ES-I3 (cell line): ENCODE data around the gene PLXNB1.

Experiments
- H3K36me3 ChIP-seq: 2 replicates; pipeline ENCODE4 v1.6.1; 2013; ENCODE audit warnings: mild to moderate bottlenecking, low read length, control low read depth, moderate library complexity; ENCODE audit not compliant: insufficient read depth
- H3K4me1 ChIP-seq: 2 replicates; pipeline ENCODE4 v1.6.1; 2013; ENCODE audit warnings: mild to moderate bottlenecking, control low read depth, low read length; ENCODE audit not compliant: insufficient read depth
- H3K9ac ChIP-seq: 2 replicates; pipeline ENCODE4 v1.6.1; 2013; ENCODE audit warnings: low read depth, mild to moderate bottlenecking, low read length, moderate library complexity
- H3K9me3 ChIP-seq: 2 replicates; pipeline ENCODE4 v1.6.1; 2013; ENCODE audit warnings: mild to moderate bottlenecking, low read length, moderate library complexity; ENCODE audit not compliant: control insufficient read depth, insufficient read depth

Gene PLXNB1

GRCh38 chr3:48456456-48456855 is 26.6 kb upstream of the PLXNB1 start:
- Histone ChIP-seq H3K36me3 (peaks cover 46% of the 10 kb centered on the region), H3K4me1 (no peaks in the 10 kb centered on the region)

DNA sequence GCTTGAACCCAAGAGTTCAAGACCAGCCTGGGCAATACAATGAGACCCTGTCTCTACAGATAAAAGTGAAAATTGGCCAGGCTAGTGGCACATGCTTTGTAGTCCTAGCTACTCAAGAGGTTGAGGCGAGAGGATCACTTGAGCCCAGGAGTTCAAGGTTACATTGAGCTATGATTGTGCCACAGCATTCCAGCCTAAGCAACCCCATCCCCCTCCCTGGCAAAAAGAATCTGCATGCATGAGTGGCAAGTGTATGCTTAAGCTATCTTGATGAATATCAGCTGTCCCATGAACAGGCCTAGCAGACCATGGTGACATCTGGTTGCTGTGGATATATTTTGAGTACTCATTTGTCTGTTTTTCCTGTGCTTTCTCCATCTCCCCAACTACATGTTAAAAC is 21.4 kb upstream of the PLXNB1 start:
- Histone ChIP-seq H3K36me3 (peaks cover 29% of the 10 kb centered on the region), H3K9me3 (no peaks in the 10 kb centered on the region), H3K4me1 (peaks cover 5% of the 10 kb centered on the region; the same call in 1 of the 2 replicates), H3K9ac (no peak overlapping the region)

More at GRCh38 chr3:48456456-48456855, 26.6 kb upstream of the PLXNB1 start:
- Histone ChIP-seq H3K9ac (no peak overlapping the region), H3K9me3 (no peaks in the 10 kb centered on the region)

DNA sequence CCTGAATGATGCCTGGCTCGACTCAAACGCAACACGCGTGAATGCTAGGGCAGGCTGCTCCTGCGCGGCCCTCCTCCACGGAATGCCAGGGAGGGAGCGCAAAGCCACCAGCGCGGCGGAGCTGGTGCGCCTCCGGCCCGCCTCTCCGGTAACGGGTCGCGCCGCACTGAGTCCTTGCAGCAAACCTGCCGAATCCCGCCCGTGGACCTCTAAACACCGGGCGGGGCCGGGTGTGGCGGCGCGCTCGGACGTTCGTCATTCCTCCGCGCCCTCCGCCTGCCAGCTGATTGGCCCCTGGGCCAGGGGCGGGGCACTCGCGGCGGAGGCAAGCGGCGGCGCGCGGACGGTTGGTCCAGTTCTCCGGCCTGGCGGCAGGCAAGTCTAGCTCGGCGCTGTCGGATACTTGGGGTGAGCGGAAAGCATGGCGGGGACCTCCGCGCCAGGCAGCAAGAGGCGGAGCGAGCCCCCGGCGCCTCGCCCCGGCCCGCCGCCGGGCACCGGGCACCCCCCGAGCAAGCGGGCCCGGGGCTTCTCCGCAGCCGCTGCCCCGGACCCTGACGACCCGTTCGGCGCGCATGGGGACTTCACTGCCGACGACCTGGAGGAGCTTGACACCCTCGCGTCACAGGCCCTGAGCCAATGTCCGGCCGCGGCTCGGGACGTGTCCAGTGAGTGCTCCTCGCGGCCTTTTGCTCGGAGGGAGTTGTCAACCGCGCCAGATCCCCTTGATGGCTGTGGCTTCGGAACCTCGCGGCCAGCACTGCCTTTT is 16.7 kb upstream of the PLXNB1 start, which contains the start of gene ATRIP:
TSS of gene ATRIP (plus strand) at position 313 of the 769 bp plus-strand sequence. CDS start at position 422, 109 bp downstream.
- no peaks in the 10 kb centered on the region for H3K9me3 ChIP-seq
- H3K4me1 ChIP-seq = peaks cover 5% of the 10 kb centered on the region; the same call in 1 of the 2 replicates
- H3K9ac ChIP-seq = peak within 1 kb of the TSS; percentile 81
- peaks cover 11% of the 10 kb centered on the region for H3K36me3 ChIP-seq

DNA sequence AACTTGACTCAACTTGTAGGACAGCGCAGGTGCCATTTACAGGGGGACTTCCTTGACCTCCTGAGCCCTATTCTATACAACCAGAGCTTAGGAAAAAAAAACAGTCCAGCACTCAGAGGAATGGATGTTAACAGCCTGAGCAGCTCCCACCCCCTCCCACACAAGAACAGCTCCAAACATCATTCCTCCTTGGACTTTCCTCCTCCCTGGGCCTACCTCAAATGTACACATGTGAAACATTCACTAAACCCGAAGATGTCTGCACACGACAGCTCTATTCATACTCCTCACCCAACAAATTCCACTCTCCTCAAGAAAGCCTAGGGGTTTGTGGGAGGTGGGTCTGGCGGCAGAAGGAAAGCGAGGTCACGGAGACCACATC is 16.1 kb upstream of the PLXNB1 start:
- H3K4me1 ChIP-seq = peaks cover 5% of the 10 kb centered on the region; the same call in 1 of the 2 replicates
- peaks cover 10% of the 10 kb centered on the region for H3K36me3 ChIP-seq
- H3K9me3 ChIP-seq = no peaks in the 10 kb centered on the region
- H3K9ac ChIP-seq = peak overlapping the region; percentile 81

GRCh38 chr3:48445277-48445882 is 15.5 kb upstream of the PLXNB1 start:
- Histone ChIP-seq H3K4me1 (peaks cover 5% of the 10 kb centered on the region; the same call in 1 of the 2 replicates), H3K36me3 (peaks cover 10% of the 10 kb centered on the region), H3K9me3 (no peaks in the 10 kb centered on the region), H3K9ac (no peak overlapping the region; the same call in 1 of the 2 replicates)

DNA sequence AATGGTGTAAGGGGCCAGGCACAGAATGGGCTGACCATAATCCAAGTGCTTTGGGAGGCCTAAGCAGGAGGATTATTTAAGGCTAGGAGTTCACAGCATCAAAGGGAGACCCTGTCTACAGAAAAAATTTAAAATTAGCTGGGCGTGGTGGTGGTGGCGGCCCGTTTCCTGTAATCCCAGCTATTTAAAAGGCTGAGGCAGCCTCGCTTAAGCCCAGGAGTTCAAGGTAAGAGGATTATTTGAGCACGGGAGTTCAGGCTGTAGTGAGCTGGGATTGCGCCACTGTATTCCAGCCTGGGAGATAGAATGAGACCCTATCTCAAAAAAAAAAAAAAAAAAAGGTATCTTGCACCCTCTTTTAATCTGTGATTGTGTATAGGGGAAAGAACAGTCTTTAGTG is 12.1 kb upstream of the PLXNB1 start:
- Histone ChIP-seq H3K4me1 (no peaks in the 10 kb centered on the region), H3K36me3 (peaks cover 10% of the 10 kb centered on the region), H3K9ac (no peak overlapping the region), H3K9me3 (no peaks in the 10 kb centered on the region)

- Histone ChIP-seq H3K9ac (peak overlapping the region; percentile 86), H3K36me3 (peaks cover 10% of the 10 kb centered on the region), H3K4me1 (peaks cover 5% of the 10 kb centered on the region; the same call in 1 of the 2 replicates), H3K9me3 (no peaks in the 10 kb centered on the region)
Observed at GRCh38 chr3:48440590-48440958, 10.7 kb upstream of the PLXNB1 start.

DNA sequence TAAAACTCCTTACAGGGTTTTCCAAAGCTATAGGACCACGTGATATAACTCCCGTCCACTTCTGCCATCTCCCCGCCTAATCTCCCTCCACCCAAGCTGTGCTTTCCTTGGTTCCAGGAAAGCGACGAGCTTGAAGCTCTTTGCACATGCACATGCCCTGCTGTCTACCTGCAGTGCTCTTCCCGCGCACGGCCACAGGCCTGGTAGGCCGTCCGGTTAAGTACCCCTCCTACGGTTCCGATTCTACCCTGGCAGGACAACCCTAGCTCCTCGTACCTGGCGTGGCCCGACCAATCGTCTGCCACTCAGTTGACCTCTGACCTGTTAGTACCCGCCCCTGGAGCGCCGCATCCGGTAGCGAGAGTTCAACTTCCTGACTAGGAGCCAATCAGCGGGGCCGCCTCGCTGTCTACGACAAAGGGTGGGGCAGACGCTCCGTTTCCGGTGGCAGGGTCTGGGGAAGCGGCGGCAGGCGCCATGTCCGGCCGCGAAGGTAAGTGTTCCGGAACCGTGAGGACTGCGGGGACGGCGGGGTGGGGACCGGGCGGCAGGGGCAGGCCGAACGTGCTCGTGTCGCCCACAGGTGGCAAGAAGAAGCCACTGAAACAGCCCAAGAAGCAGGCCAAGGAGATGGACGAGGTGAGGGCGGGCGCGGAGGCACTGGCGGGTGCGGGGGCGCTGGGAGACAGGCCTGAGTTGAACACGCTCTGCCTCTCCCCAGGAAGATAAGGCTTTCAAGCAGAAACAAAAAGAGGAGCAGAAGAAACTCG is 10.1 kb upstream of the PLXNB1 start, which contains the start of the genes CCDC51 and TMA7:
TSS of gene CCDC51 (minus strand) at position 300 of the 770 bp plus-strand sequence. CDS start 4,991 bp downstream, outside the sequence.
TSS of gene TMA7 (plus strand) at position 438 of the 770 bp plus-strand sequence. CDS start at position 478, 40 bp downstream.
- Histone ChIP-seq H3K9me3 (no peaks in the 10 kb centered on the region), H3K9ac (peak within 1 kb of the TSS; percentile 86), H3K36me3 (peaks cover 10% of the 10 kb centered on the region), H3K4me1 (peaks cover 7% of the 10 kb centered on the region; the same call in 1 of the 2 replicates)

DNA sequence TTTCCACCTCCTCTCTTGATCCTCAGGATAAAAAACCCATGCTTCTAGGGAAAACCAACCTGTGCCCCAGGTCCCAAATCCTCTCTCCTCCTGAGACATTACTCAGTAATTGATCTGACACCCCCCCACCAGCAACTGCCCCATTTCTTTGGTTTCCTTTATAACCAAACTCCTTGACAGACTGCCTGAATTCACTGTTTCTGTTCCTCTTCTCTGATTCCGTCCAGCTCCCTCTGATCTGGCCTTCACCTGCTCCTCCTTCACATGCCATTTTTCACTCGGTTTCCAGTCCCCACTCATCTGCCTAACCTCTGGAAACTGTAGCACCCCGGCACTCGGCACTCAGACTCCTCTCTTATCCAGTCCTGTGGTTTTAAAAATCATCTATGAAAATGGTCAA is 7.9 kb upstream of the PLXNB1 start:
- Histone ChIP-seq H3K9ac (no peak overlapping the region), H3K36me3 (peaks cover 19% of the 10 kb centered on the region), H3K4me1 (peaks cover 7% of the 10 kb centered on the region; the same call in 1 of the 2 replicates), H3K9me3 (no peaks in the 10 kb centered on the region)

DNA sequence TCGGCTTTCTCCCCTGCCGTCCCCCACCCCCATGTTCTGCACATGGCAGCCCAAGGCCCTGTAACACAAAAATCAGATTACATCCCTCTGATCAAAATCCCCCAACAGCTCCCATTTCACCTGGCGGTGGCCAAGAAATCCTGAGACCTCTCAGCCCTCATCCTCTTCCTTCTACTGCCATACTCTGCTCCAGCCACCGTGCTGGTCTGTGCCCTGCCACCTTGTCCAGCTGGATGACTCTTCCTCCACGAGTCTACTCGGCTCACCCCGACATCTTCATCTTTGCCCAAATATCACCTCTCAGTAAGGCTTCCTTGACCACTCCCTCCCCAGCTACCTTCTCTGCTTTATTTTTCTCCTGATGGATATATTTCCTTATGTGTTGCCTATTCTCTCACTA is 7.0 kb upstream of the PLXNB1 start:
- peaks cover 21% of the 10 kb centered on the region for H3K36me3 ChIP-seq
- peaks cover 12% of the 10 kb centered on the region for H3K4me1 ChIP-seq
- H3K9ac ChIP-seq = no peak overlapping the region
- H3K9me3 ChIP-seq = no peaks in the 10 kb centered on the region

DNA sequence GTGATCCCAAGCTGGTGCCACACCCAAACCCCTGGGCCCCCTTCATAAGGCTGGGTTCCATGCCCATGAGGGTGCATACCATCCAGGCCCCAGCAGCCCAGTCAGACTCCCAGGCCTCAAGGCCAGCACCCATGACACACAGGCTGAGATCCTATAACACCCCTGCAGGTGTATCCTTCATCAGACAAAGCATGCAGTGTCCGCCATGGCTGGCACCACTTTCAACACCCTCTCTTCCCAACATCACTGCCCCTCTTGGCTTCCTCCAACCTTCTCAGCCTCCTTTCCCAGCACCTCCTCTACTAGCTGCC is 6.5 kb upstream of the PLXNB1 start:
- Histone ChIP-seq H3K36me3 (peaks cover 19% of the 10 kb centered on the region), H3K4me1 (peaks cover 12% of the 10 kb centered on the region), H3K9me3 (no peaks in the 10 kb centered on the region), H3K9ac (no peak overlapping the region)

GRCh38 chr3:48435774-48436476 is 6.0 kb upstream of the PLXNB1 start:
- Histone ChIP-seq H3K36me3 (peaks cover 18% of the 10 kb centered on the region), H3K4me1 (peaks cover 14% of the 10 kb centered on the region), H3K9ac (no peak overlapping the region), H3K9me3 (no peaks in the 10 kb centered on the region)

DNA sequence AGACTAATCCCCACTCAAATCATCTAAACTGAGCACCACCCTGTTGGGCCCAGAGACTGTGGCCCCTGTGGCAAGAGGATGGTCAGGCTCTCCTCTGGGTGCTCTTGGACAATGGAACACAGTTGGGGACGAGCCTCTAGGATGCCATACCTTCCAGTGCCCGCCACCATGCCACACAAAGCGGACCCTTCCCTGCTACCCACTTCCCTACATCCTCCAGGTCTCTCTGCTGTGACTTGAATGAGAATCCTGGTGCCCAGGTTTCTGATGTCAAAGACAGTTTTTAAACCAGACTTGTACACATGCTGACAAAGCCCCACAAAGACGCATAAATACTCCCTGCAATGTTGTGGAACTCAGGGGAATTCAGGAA is 5.3 kb upstream of the PLXNB1 start:
- no peak overlapping the region for H3K9ac ChIP-seq
- peaks cover 19% of the 10 kb centered on the region for H3K4me1 ChIP-seq
- H3K36me3 ChIP-seq = peaks cover 18% of the 10 kb centered on the region
- H3K9me3 ChIP-seq = no peaks in the 10 kb centered on the region
